ENCODE measurements around the gene EMCN.

DNA sequence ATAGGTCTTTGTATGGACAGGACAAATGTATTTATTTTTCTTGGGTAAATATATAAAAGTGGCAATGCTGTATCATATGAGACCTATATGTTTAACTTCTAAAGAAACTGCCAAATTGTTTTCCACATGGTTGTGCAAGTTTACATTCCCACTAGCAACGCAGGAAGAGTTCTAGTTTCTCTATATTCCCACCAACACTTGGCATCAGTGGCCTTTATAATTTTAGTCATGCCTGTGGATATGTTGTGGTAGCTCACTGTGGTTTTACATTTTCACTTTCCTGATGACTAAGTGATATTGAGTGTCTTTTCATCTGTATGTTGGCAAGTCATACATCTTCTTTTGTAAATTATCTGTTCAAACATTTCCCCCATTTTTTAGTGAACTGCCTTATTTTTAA lies 126.0 kb downstream of the EMCN start:
- TF ChIP-seq, protein P1, sequence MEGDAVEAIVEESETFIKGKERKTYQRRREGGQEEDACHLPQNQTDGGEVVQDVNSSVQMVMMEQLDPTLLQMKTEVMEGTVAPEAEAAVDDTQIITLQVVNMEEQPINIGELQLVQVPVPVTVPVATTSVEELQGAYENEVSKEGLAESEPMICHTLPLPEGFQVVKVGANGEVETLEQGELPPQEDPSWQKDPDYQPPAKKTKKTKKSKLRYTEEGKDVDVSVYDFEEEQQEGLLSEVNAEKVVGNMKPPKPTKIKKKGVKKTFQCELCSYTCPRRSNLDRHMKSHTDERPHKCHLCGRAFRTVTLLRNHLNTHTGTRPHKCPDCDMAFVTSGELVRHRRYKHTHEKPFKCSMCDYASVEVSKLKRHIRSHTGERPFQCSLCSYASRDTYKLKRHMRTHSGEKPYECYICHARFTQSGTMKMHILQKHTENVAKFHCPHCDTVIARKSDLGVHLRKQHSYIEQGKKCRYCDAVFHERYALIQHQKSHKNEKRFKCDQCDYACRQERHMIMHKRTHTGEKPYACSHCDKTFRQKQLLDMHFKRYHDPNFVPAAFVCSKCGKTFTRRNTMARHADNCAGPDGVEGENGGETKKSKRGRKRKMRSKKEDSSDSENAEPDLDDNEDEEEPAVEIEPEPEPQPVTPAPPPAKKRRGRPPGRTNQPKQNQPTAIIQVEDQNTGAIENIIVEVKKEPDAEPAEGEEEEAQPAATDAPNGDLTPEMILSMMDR (IDR thresholded peaks at IDR 0.05; ENCODE audit: low read depth, low read length), result no peak
- TF ChIP-seq EZH2phosphoT487 (IDR thresholded peaks at IDR 0.05; ENCODE audit: low read depth), result no peak
